SK-N-SH treated with all-trans-retinoic acid at 6 μM for 48 hours (cell line): Measurements from ENCODE around the gene PTPRO.

ENCODE experiments used
- ZFP30 ChIP-seq: fragments of 450-650 bp; formaldehyde crosslinking; IDR thresholded peaks from 2 replicates; pipeline ENCODE4 v1.5.0; 2022; ENCODE audit warnings: mild to moderate bottlenecking, moderate library complexity
- ZNF70 ChIP-seq: fragments of 450-650 bp; formaldehyde crosslinking; IDR thresholded peaks from 2 replicates; pipeline ENCODE4 v1.5.0; 2020; ENCODE audit warnings: mild to moderate bottlenecking, moderate library complexity

- no peak for TF ChIP-seq ZFP30 (CRISPR knock-in tag)
- TF ChIP-seq ZNF70 (CRISPR knock-in tag): no peak
Measured at GRCh38 chr12:15435597-15435996, 113.3 kb downstream of the PTPRO start.
